Measurements from ENCODE around the gene EYS. TPM values are rescaled to one million over a fixed set of nuclear protein-coding genes. Genes with fewer than 3 reads are reported as not detected.

The EYS gene
- total RNA-seq, 3 donors from 2014 or later, result 1.3 to 2.9 TPM; not detected in 1

- H3K4me3 ChIP-seq, result no peak overlapping the region
- DNase-seq (ENCODE audit: low spot score in 2 of 2), result no peak
- intact Hi-C loops (cut with DNase I; ENCODE audit: low total_unique reads), result no loop called here
- H3K36me3 ChIP-seq, result no peaks in the 10 kb centered on the region
- no peak overlapping the region for H3K27ac ChIP-seq
- TF ChIP-seq CTCF (IDR thresholded peaks at IDR 0.05) (no peak), POLR2A (IDR thresholded peaks at IDR 0.05) (no peak), POLR2AphosphoS5 (IDR thresholded peaks at IDR 0.05) (no peak)
- no peaks in the 10 kb centered on the region for H3K4me1 ChIP-seq
- H3K9me3 ChIP-seq, result no peaks in the 10 kb centered on the region
- no peaks in the 10 kb centered on the region for H3K27me3 ChIP-seq
Observed at GRCh38 chr6:64258302-64258701, 1448.7 kb downstream of the EYS start.

GRCh38 chr6:64257586-64257985 is 1449.4 kb downstream of the EYS start:
- no peaks in the 10 kb centered on the region for H3K9me3 ChIP-seq
- TF ChIP-seq POLR2A (IDR thresholded peaks at IDR 0.05), result no peak
- TF ChIP-seq POLR2AphosphoS5 (IDR thresholded peaks at IDR 0.05), result no peak
- no peak for TF ChIP-seq CTCF (IDR thresholded peaks at IDR 0.05)
- H3K27ac ChIP-seq, result no peak overlapping the region
- intact Hi-C loops (cut with DNase I; ENCODE audit: low total_unique reads), result no loop called here
- DNase-seq (ENCODE audit: low spot score in 2 of 2), result no peak
- H3K4me3 ChIP-seq, result no peak overlapping the region
- no peaks in the 10 kb centered on the region for H3K27me3 ChIP-seq
- no peaks in the 10 kb centered on the region for H3K4me1 ChIP-seq
- no peaks in the 10 kb centered on the region for H3K36me3 ChIP-seq

GRCh38 chr6:64256483-64256882 is 1450.5 kb downstream of the EYS start:
- no peaks in the 10 kb centered on the region for H3K27me3 ChIP-seq
- no peak overlapping the region for H3K4me3 ChIP-seq
- TF ChIP-seq CTCF (IDR thresholded peaks at IDR 0.05) (no peak), POLR2A (IDR thresholded peaks at IDR 0.05) (no peak), POLR2AphosphoS5 (IDR thresholded peaks at IDR 0.05) (no peak)
- DNase-seq (ENCODE audit: low spot score in 2 of 2), result no peak
- H3K27ac ChIP-seq, result no peak overlapping the region
- intact Hi-C loops (cut with DNase I; ENCODE audit: low total_unique reads), result no loop called here
- H3K36me3 ChIP-seq, result no peaks in the 10 kb centered on the region
- H3K4me1 ChIP-seq, result no peaks in the 10 kb centered on the region
- no peaks in the 10 kb centered on the region for H3K9me3 ChIP-seq

- H3K4me3 ChIP-seq, result no peak overlapping the region
- intact Hi-C loops (cut with DNase I; ENCODE audit: low total_unique reads), result no loop called here
- H3K27ac ChIP-seq, result no peak overlapping the region
- no peaks in the 10 kb centered on the region for H3K36me3 ChIP-seq
- no peaks in the 10 kb centered on the region for H3K4me1 ChIP-seq
- TF ChIP-seq POLR2AphosphoS5 (IDR thresholded peaks at IDR 0.05) (no peak), CTCF (IDR thresholded peaks at IDR 0.05) (no peak)
- H3K9me3 ChIP-seq, result no peaks in the 10 kb centered on the region
- no peaks in the 10 kb centered on the region for H3K27me3 ChIP-seq
- DNase-seq (ENCODE audit: low spot score in 2 of 2), result no peak
Observed at GRCh38 chr6:64255000-64255399, 1452.0 kb downstream of the EYS start.

- no peak for DNase-seq (ENCODE audit: low spot score in 2 of 2)
- TF ChIP-seq POLR2A (IDR thresholded peaks at IDR 0.05) (no peak), POLR2AphosphoS5 (IDR thresholded peaks at IDR 0.05) (no peak), CTCF (IDR thresholded peaks at IDR 0.05) (no peak)
Observed at GRCh38 chr6:64254558-64254957, 1452.5 kb downstream of the EYS start.

More at GRCh38 chr6:64254558-64254957, 1452.5 kb downstream of the EYS start:
- no peaks in the 10 kb centered on the region for H3K27me3 ChIP-seq
- no peak overlapping the region for H3K27ac ChIP-seq
- H3K9me3 ChIP-seq, result no peaks in the 10 kb centered on the region
- no peaks in the 10 kb centered on the region for H3K36me3 ChIP-seq
- no peaks in the 10 kb centered on the region for H3K4me1 ChIP-seq
- intact Hi-C loops (cut with DNase I; ENCODE audit: low total_unique reads), result no loop called here
- no peak overlapping the region for H3K4me3 ChIP-seq

All from breast epithelium (tissue), 4 donors.